Measurements from ENCODE around the gene NEURL3.

NEURL3 gene

GRCh38 chr2:96447726-96448125 lies 57.4 kb downstream of the NEURL3 start:
- H4K20me1 ChIP-seq (ENCODE audit: insufficient read depth, low read length, poor library complexity, severe bottlenecking): no peaks in the 10 kb centered on the region
- H3K4me1 ChIP-seq (ENCODE audit: insufficient read depth, low read length, poor library complexity, severe bottlenecking): no peaks in the 10 kb centered on the region
- H3K79me2 ChIP-seq (ENCODE audit: insufficient read depth, low read length): no peaks in the 10 kb centered on the region
- no peaks in the 10 kb centered on the region for H3K9me2 ChIP-seq (replicated peaks; ENCODE audit: low read depth, low read length)
- no peak overlapping the region for H3K4me2 ChIP-seq (ENCODE audit: low read depth, low read length, poor library complexity, severe bottlenecking)
- no peaks in the 10 kb centered on the region for H3K27me3 ChIP-seq (ENCODE audit: insufficient read depth, low read length, poor library complexity, severe bottlenecking)
- H3K9ac ChIP-seq (ENCODE audit: low read depth, low read length, poor library complexity, severe bottlenecking): no peak overlapping the region
- H3K9me3 ChIP-seq (ENCODE audit: insufficient read depth, low read depth, low read length): no peaks in the 10 kb centered on the region
- H3F3A ChIP-seq (ENCODE audit: low read depth): no peaks in the 10 kb centered on the region
- no peak overlapping the region for H2AFZ ChIP-seq (ENCODE audit: low read length)
- no peaks in the 10 kb centered on the region for H3K36me3 ChIP-seq (ENCODE audit: insufficient read depth, low read length)
- TF ChIP-seq CTCF (conservative IDR thresholded peaks at IDR 0.05; ENCODE audit: low read length) (no peak), EZH2phosphoT487 (IDR thresholded peaks at IDR 0.05; ENCODE audit: borderline replicate concordance) (no peak)
- H3K4me3 ChIP-seq (ENCODE audit: low read length, poor library complexity, severe bottlenecking): no peak overlapping the region
